Keratinocyte (primary cell): ENCODE measurements around the gene CNNM3. TPM values are rescaled to one million over a fixed set of nuclear protein-coding genes. Genes with fewer than 3 reads are reported as not detected.

Experiments used
- DNase-seq: peaks from one replicate; pipeline ENCODE4 v3.0.0-alpha.2; 2011; ENCODE audit warnings: low read depth, missing footprints, low spot score
- FAIRE-seq: peaks from 2 replicates; lab custom pipeline; 2011; peaks lifted over from hg19 to GRCh38; lab: Jason Lieb, UNC
- H2AFZ ChIP-seq: 2 replicates; pipeline ENCODE4 v1.6.0; 2012; ENCODE audit warnings: low read length, control low read depth, inconsistent platforms; ENCODE audit not compliant: control insufficient read depth
- H3K27ac ChIP-seq: 2 replicates; pipeline ENCODE4 v1.5.1; 2011; ENCODE audit warnings: low read length; ENCODE audit not compliant: control insufficient read depth, insufficient read depth
- H3K27me3 ChIP-seq: 3 replicates; pipeline ENCODE4 v1.6.0; 2011; ENCODE audit warnings: low read length; ENCODE audit not compliant: control insufficient read depth, insufficient read depth; ENCODE audit errors: extremely low read depth
- H3K36me3 ChIP-seq, 2 experiments: 2 replicates in 1 of 2; 3 replicates in 1 of 2; pipeline ENCODE4 v1.5.1; 2011; ENCODE audit warnings: low read length in 2 of 2, mild to moderate bottlenecking in 1 of 2; ENCODE audit not compliant: control insufficient read depth in 2 of 2, insufficient read depth in 2 of 2; ENCODE audit errors: extremely low read depth in 1 of 2
- H3K4me1 ChIP-seq: 3 replicates; pipeline ENCODE4 v1.5.1; 2011; ENCODE audit warnings: low read length; ENCODE audit not compliant: control insufficient read depth, insufficient read depth; ENCODE audit errors: extremely low read depth
- H3K4me2 ChIP-seq: 3 replicates; pipeline ENCODE4 v1.6.0; 2011; ENCODE audit warnings: low read depth, low read length; ENCODE audit not compliant: control insufficient read depth, insufficient read depth; ENCODE audit errors: extremely low read depth
- H3K4me3 ChIP-seq, 3 experiments: fragments of 200-600 bp in 1 of 3; sonication (generic) in 1 of 3; 2 replicates in 2 of 3; 3 replicates in 1 of 3; pipeline ENCODE4 v1.5.1; 2011 to 2016; ENCODE audit warnings: low read length in 3 of 3, mild to moderate bottlenecking in 3 of 3, control low read depth in 2 of 3, inconsistent platforms in 1 of 3, low read depth in 1 of 3, mixed read lengths in 1 of 3, mixed run types in 1 of 3, moderate library complexity in 1 of 3; ENCODE audit not compliant: control insufficient read depth in 2 of 3, insufficient read depth in 2 of 3; ENCODE audit errors: extremely low read depth in 1 of 3
- H3K79me2 ChIP-seq: 2 replicates; pipeline ENCODE4 v1.6.0; 2012; ENCODE audit warnings: low read length; ENCODE audit not compliant: control insufficient read depth, insufficient read depth
- H3K9ac ChIP-seq: 3 replicates; pipeline ENCODE4 v1.6.0; 2011; ENCODE audit warnings: low read length; ENCODE audit not compliant: control insufficient read depth, insufficient read depth; ENCODE audit errors: extremely low read depth
- H3K9me1 ChIP-seq: 3 replicates; pipeline ENCODE4 v1.6.0; 2011; ENCODE audit warnings: low read length; ENCODE audit not compliant: control insufficient read depth, insufficient read depth; ENCODE audit errors: extremely low read depth
- H3K9me3 ChIP-seq: 2 replicates; pipeline ENCODE4 v1.5.1; 2012; ENCODE audit warnings: low read depth, low read length; ENCODE audit not compliant: control insufficient read depth
- H4K20me1 ChIP-seq: 3 replicates; pipeline ENCODE4 v1.6.0; 2011; ENCODE audit warnings: low read length; ENCODE audit not compliant: control insufficient read depth, insufficient read depth; ENCODE audit errors: extremely low read depth
- EZH2 ChIP-seq: IDR thresholded peaks from one replicate; pipeline ENCODE4 v1.6.1; 2012; ENCODE audit warnings: inconsistent platforms, mild to moderate bottlenecking, low read length, moderate library complexity
- dilution Hi-C: fragments of 300-500 bp; cut with MboI; formaldehyde crosslinking; loops from one replicate; pipeline ENCODE4 v1.7.0; 2020; ENCODE audit warnings: low sequenced_read_pairs; ENCODE audit not compliant: extremely low pct_ligation_motif_present
- polyA plus RNA-seq, 5 experiments: library from polyadenylated mRNA; depleted of rRNA in 3 of 5; stranded (reverse) in 3 of 5; stranded (forward) in 1 of 5; unstranded in 1 of 5; fragments of >200 nt; gene quantifications; 1 replicate in 1 of 5; 2 replicates in 3 of 5; 3 replicates in 1 of 5; pipeline versions ENCODE4 v1.2.1 to v1.2.3, GENCODE V29; 2011 to 2012; ENCODE audit warnings: missing spikeins in 2 of 5, low read depth in 1 of 5, low replicate concordance in 1 of 5
- TF ChIP-seq, protein P1 (sequence below), 3 experiments: IDR thresholded peaks in 1 of 3; conservative IDR thresholded peaks in 1 of 3; optimal IDR thresholded peaks in 1 of 3; 2 replicates in 2 of 3; 3 replicates in 1 of 3; pipeline versions ENCODE3 to v1.5.1; 2011; ENCODE audit warnings: low read length in 3 of 3, mild to moderate bottlenecking in 3 of 3, moderate library complexity in 2 of 3, control low read depth in 1 of 3, inconsistent platforms in 1 of 3; ENCODE audit not compliant: insufficient read depth in 2 of 3; ENCODE audit errors: extremely low read depth in 1 of 3

Gene CNNM3
- polyA plus RNA-seq, 1 donor (not counting 4 experiments of a cell fraction or from before 2014, with no cell fraction given), result 2.3 TPM

DNA sequence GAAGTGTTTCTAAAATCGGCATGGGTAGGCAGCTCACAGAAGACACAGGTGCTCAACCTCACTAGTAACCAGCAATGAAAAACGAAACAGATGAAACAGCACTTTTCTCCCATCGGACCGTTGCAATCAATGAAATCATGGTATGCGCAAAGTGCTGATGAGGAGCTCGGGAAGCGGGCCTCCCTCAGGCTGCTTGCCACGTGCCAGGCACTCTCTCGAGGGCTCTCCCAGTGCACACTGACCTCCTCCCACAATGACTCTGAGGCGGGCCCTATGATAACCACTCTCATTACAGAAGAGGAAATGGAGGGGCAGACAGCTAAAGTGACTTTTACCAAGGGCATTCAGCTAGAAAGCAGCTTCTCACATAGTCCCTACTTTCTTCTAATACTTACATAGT lies 31.5 kb downstream of the CNNM3 start:
- FAIRE-seq (no peak), DNase-seq (no peak)
- Histone ChIP-seq H3K79me2 (no peaks in the 10 kb centered on the region), H3K4me2 (no peak overlapping the region), H2AFZ (no peak overlapping the region), H3K27ac (no peak overlapping the region), H3K4me3 (no peak overlapping the region), H3K9me1 (no peaks in the 10 kb centered on the region), H3K4me1 (no peaks in the 10 kb centered on the region), H3K27me3 (no peaks in the 10 kb centered on the region), H3K9ac (no peak overlapping the region), H3K9me3 (no peaks in the 10 kb centered on the region), H3K36me3 (peaks cover 0 to 3% of the 10 kb centered on the region in 2 experiments), H4K20me1 (no peaks in the 10 kb centered on the region)
- no peak for TF ChIP-seq EZH2
- TF ChIP-seq, protein P1, sequence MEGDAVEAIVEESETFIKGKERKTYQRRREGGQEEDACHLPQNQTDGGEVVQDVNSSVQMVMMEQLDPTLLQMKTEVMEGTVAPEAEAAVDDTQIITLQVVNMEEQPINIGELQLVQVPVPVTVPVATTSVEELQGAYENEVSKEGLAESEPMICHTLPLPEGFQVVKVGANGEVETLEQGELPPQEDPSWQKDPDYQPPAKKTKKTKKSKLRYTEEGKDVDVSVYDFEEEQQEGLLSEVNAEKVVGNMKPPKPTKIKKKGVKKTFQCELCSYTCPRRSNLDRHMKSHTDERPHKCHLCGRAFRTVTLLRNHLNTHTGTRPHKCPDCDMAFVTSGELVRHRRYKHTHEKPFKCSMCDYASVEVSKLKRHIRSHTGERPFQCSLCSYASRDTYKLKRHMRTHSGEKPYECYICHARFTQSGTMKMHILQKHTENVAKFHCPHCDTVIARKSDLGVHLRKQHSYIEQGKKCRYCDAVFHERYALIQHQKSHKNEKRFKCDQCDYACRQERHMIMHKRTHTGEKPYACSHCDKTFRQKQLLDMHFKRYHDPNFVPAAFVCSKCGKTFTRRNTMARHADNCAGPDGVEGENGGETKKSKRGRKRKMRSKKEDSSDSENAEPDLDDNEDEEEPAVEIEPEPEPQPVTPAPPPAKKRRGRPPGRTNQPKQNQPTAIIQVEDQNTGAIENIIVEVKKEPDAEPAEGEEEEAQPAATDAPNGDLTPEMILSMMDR (optimal IDR thresholded peaks at IDR 0.05 in 1 of 3, IDR thresholded peaks at IDR 0.05 in 1 of 3, conservative IDR thresholded peaks at IDR 0.05 in 1 of 3; ENCODE audit: extremely low read depth in 1 of 3, insufficient read depth in 2 of 3, low read length in 3 of 3), result no peak
- dilution Hi-C loops, result no loop called here

GRCh38 chr2:96848264-96848663 lies 32.2 kb downstream of the CNNM3 start:
- Histone ChIP-seq H3K9me1 (no peaks in the 10 kb centered on the region), H3K4me3 (no peak overlapping the region), H3K9me3 (no peaks in the 10 kb centered on the region), H3K79me2 (no peaks in the 10 kb centered on the region), H3K27me3 (no peaks in the 10 kb centered on the region), H3K9ac (no peak overlapping the region), H2AFZ (no peak overlapping the region), H3K27ac (no peak overlapping the region), H3K36me3 (peaks cover 0 to 3% of the 10 kb centered on the region in 2 experiments), H4K20me1 (no peaks in the 10 kb centered on the region), H3K4me1 (no peaks in the 10 kb centered on the region), H3K4me2 (no peak overlapping the region)
- DNase-seq (no peak), FAIRE-seq (no peak)
- dilution Hi-C loops, result no loop called here
- TF ChIP-seq, protein P1 (optimal IDR thresholded peaks at IDR 0.05 in 1 of 3, IDR thresholded peaks at IDR 0.05 in 1 of 3, conservative IDR thresholded peaks at IDR 0.05 in 1 of 3; ENCODE audit: extremely low read depth in 1 of 3, insufficient read depth in 2 of 3, low read length in 3 of 3), result no peak
- no peak for TF ChIP-seq EZH2
